Activated T-cell treated with anti-CD3 and anti-CD28 coated beads, Interleukin-2, amount 50 U/mL, for 72 hours (primary cell): ENCODE results near the gene MED15. TPM values are rescaled to one million over a fixed set of nuclear protein-coding genes. Genes with fewer than 3 reads are reported as not detected.
"Not testable (repeated sequence)": the region's sequence is repeated elsewhere in the genome, so short reads cannot be mapped to it uniquely, and the experiment has no call there.

Experiments used
- ATAC-seq, 2 donors: fragments of 150-1000 bp; cut with Tn5 transposase; replicated peaks in 1 of 2; 2 replicates each; pipeline ENCODE4 v1.10.0; 2021; ENCODE audit warnings: moderate library complexity in 2 of 2, mild to moderate bottlenecking in 1 of 2
- DNase-seq, 2 donors: peaks; one replicate each; pipeline ENCODE4 v3.0.0; 2021 to 2022; ENCODE audit warnings: mixed read lengths in 1 of 2
- H3K27ac Mint-ChIP-seq: one replicate; pipeline ENCODE4 v1.8.0; 2022; ENCODE audit warnings: mild to moderate bottlenecking, moderate library complexity, mixed read lengths
- H3K27me3 Mint-ChIP-seq: one replicate; pipeline ENCODE4 v1.8.0; 2022; ENCODE audit warnings: low read depth, mixed read lengths
- H3K36me3 Mint-ChIP-seq, 2 donors: one replicate each; pipeline ENCODE4 v1.8.0; 2022; ENCODE audit warnings: mixed read lengths in 2 of 2, mild to moderate bottlenecking in 1 of 2; ENCODE audit not compliant: insufficient read depth in 2 of 2
- H3K4me1 Mint-ChIP-seq: one replicate; pipeline ENCODE4 v1.8.0; 2022; ENCODE audit warnings: low read depth, mixed read lengths
- H3K4me3 Mint-ChIP-seq, 2 donors: one replicate each; pipeline ENCODE4 v1.8.0; 2022; ENCODE audit warnings: mild to moderate bottlenecking in 2 of 2, mixed read lengths in 2 of 2, moderate library complexity in 2 of 2
- H3K9me3 Mint-ChIP-seq, 2 donors: one replicate each; pipeline ENCODE4 v1.8.0; 2022; ENCODE audit warnings: mixed read lengths in 2 of 2
- total RNA-seq, 2 donors: library from RNA; stranded (reverse); gene quantifications; one replicate each; pipeline ENCODE4 v1.2.3, GENCODE V29; 2022

MED15 gene
- total RNA-seq, 2 donors from 2014 or later, result 106 to 113 TPM

GRCh38 chr22:20490183-20490940 lies 17.0 kb upstream of the MED15 start:
- H3K27me3 Mint-ChIP-seq, result no peaks in the 10 kb centered on the region
- H3K4me1 Mint-ChIP-seq, result peaks cover 65% of the 10 kb centered on the region
- no peaks in the 10 kb centered on the region for H3K9me3 Mint-ChIP-seq
- DNase-seq, result no peak
- H3K36me3 Mint-ChIP-seq, result peaks cover under 1 to 1% of the 10 kb centered on the region in 2 donors
- no peak overlapping the region for H3K27ac Mint-ChIP-seq
- H3K4me3 Mint-ChIP-seq, result no peak overlapping the region
- ATAC-seq, result peak; percentile 24 to 53

GRCh38 chr22:20490941-20491307 lies 16.5 kb upstream of the MED15 start:
- no peak for DNase-seq
- no peak overlapping the region for H3K4me3 Mint-ChIP-seq
- H3K9me3 Mint-ChIP-seq, result no peaks in the 10 kb centered on the region
- peaks cover 67% of the 10 kb centered on the region for H3K4me1 Mint-ChIP-seq
- H3K36me3 Mint-ChIP-seq, result peaks cover 0 to 1% of the 10 kb centered on the region in 2 donors
- H3K27ac Mint-ChIP-seq, result no peak overlapping the region
- ATAC-seq, result no peak
- no peaks in the 10 kb centered on the region for H3K27me3 Mint-ChIP-seq

GRCh38 chr22:20491346-20491745 lies 16.1 kb upstream of the MED15 start:
- Mint-ChIP-seq H3K4me1 (peaks cover 71% of the 10 kb centered on the region), H3K27ac (no peak overlapping the region), H3K27me3 (no peaks in the 10 kb centered on the region), H3K36me3 (peaks cover 0 to 1% of the 10 kb centered on the region in 2 donors), H3K4me3 (no peak overlapping the region), H3K9me3 (no peaks in the 10 kb centered on the region)
- no peak for ATAC-seq
- no peak for DNase-seq

- Mint-ChIP-seq H3K36me3 (peaks cover 0 to 1% of the 10 kb centered on the region in 2 donors), H3K27me3 (no peaks in the 10 kb centered on the region), H3K4me1 (peaks cover 54% of the 10 kb centered on the region), H3K27ac (peak within 1 kb of the TSS; percentile 92), H3K4me3 (peak within 1 kb of the TSS; percentile 94 to 97), H3K9me3 (no peaks in the 10 kb centered on the region)
- DNase-seq (peak; percentile 37 to 48), ATAC-seq (peak; percentile 41 to 55)
Observed at GRCh38 chr22:20494978-20495860, 12.2 kb upstream of the MED15 start, which contains the start of gene KLHL22. KLHL22 (minus strand) TSS chr22:20495795; CDS start chr22:20489211, 6,584 bp downstream.

GRCh38 chr22:20495861-20496681 lies 11.3 kb upstream of the MED15 start:
- H3K4me3 Mint-ChIP-seq, result peak overlapping the region; percentile 94 to 97
- ATAC-seq, result peak; percentile 94 to 96
- H3K36me3 Mint-ChIP-seq, result peaks cover 0 to 1% of the 10 kb centered on the region in 2 donors
- H3K27me3 Mint-ChIP-seq, result no peaks in the 10 kb centered on the region
- H3K27ac Mint-ChIP-seq, result peak overlapping the region; percentile 92
- DNase-seq, result peak; percentile 96 to 97
- peaks cover 46% of the 10 kb centered on the region for H3K4me1 Mint-ChIP-seq
- H3K9me3 Mint-ChIP-seq, result no peaks in the 10 kb centered on the region

- Mint-ChIP-seq H3K4me1 (peaks cover 32% of the 10 kb centered on the region), H3K36me3 (peaks cover 0 to 1% of the 10 kb centered on the region in 2 donors), H3K27me3 (no peaks in the 10 kb centered on the region), H3K27ac (no peak overlapping the region), H3K9me3 (no peaks in the 10 kb centered on the region), H3K4me3 (no peak overlapping the region)
- no peak for ATAC-seq
- no peak for DNase-seq
Observed at GRCh38 chr22:20497426-20497825, 10.0 kb upstream of the MED15 start.

GRCh38 chr22:20498913-20499312 lies 8.5 kb upstream of the MED15 start:
- no peaks in the 10 kb centered on the region for H3K27me3 Mint-ChIP-seq
- DNase-seq, result no peak
- no peak overlapping the region for H3K27ac Mint-ChIP-seq

GRCh38 chr22:20499769-20500168 lies 7.6 kb upstream of the MED15 start:
- ATAC-seq (no peak), DNase-seq (no peak)
- Mint-ChIP-seq H3K27ac (no peak overlapping the region), H3K4me3 (no peak overlapping the region), H3K4me1 (peaks cover 12% of the 10 kb centered on the region), H3K36me3 (no peaks in the 10 kb centered on the region), H3K27me3 (no peaks in the 10 kb centered on the region), H3K9me3 (no peaks in the 10 kb centered on the region)

More at GRCh38 chr22:20498913-20499312, 8.5 kb upstream of the MED15 start:
- Mint-ChIP-seq H3K36me3 (peaks cover 0 to 1% of the 10 kb centered on the region in 2 donors), H3K9me3 (no peaks in the 10 kb centered on the region), H3K4me3 (no peak overlapping the region), H3K4me1 (peaks cover 19% of the 10 kb centered on the region)
- ATAC-seq, result no peak

- H3K36me3 Mint-ChIP-seq, result peaks cover 4 to 6% of the 10 kb centered on the region in 2 donors
- peaks cover 18% of the 10 kb centered on the region for H3K4me1 Mint-ChIP-seq
- DNase-seq, result no peak
- no peaks in the 10 kb centered on the region for H3K9me3 Mint-ChIP-seq
- H3K27ac Mint-ChIP-seq, result no peak overlapping the region
- no peaks in the 10 kb centered on the region for H3K27me3 Mint-ChIP-seq
- ATAC-seq, result no peak
- no peak overlapping the region for H3K4me3 Mint-ChIP-seq
Observed at GRCh38 chr22:20503816-20504215, 3.6 kb upstream of the MED15 start.

GRCh38 chr22:20504293-20504922 lies 3.0 kb upstream of the MED15 start:
- not testable (repeated sequence) for H3K4me3 Mint-ChIP-seq, H3K9me3 Mint-ChIP-seq, H3K36me3 Mint-ChIP-seq, H3K27ac Mint-ChIP-seq, DNase-seq, ATAC-seq, H3K27me3 Mint-ChIP-seq
- H3K4me1 Mint-ChIP-seq, result peaks cover 24% of the 10 kb centered on the region

GRCh38 chr22:20506543-20507252 lies 712 bp upstream of the MED15 start:
- H3K4me1 Mint-ChIP-seq, result peaks cover 46% of the 10 kb centered on the region
- no peak for DNase-seq
- no peaks in the 10 kb centered on the region for H3K9me3 Mint-ChIP-seq
- ATAC-seq, result no peak
- H3K27me3 Mint-ChIP-seq, result no peaks in the 10 kb centered on the region
- H3K27ac Mint-ChIP-seq, result peak overlapping the region; percentile 97
- peaks cover 8 to 9% of the 10 kb centered on the region in 2 donors for H3K36me3 Mint-ChIP-seq
- H3K4me3 Mint-ChIP-seq, result peak overlapping the region; percentile 84 to 99
